Stomach (tissue), 4 donors: ENCODE data around the gene NOCT.

Experiments
- POLR2A ChIP-seq, 4 donors: fragments of 450-650 bp; IDR thresholded peaks; one replicate each; pipeline ENCODE4 v1.6.1; 2016; ENCODE audit warnings: antibody characterized with exemption in 4 of 4, control low read depth in 2 of 4, mild to moderate bottlenecking in 1 of 4, moderate library complexity in 1 of 4
- POLR2AphosphoS5 ChIP-seq, 3 donors: sonication (generic); formaldehyde crosslinking; IDR thresholded peaks; one replicate each; pipeline ENCODE4 v1.6.1; 2016; ENCODE audit warnings: antibody characterized with exemption in 3 of 3

- TF ChIP-seq POLR2AphosphoS5 (IDR thresholded peaks at IDR 0.05) (no peak), POLR2A (IDR thresholded peaks at IDR 0.05) (no peak)
Observed at GRCh38 chr4:138967313-138967712, 48.3 kb upstream of the NOCT start.
